ENCODE data around the gene ANKRD16. TPM values are rescaled to one million over a fixed set of nuclear protein-coding genes. Genes with fewer than 3 reads are reported as not detected.

ANKRD16 gene
- total RNA-seq, 1 experiment from 2014 or later = 4.9 TPM

- no peaks in the 10 kb centered on the region for H3K9me3 ChIP-seq (ENCODE audit: low read length)
- H3K9ac ChIP-seq (ENCODE audit: low read length) = no peak overlapping the region
- intact Hi-C loops (cut with micrococcal nuclease) = no loop called here
- no peak for TF ChIP-seq EZH2 (IDR thresholded peaks at IDR 0.05; ENCODE audit: low read length, unreplicated experiment)
- no peak for TF ChIP-seq EZH2phosphoT487 (IDR thresholded peaks at IDR 0.05; ENCODE audit: borderline replicate concordance, low read length)
- TF ChIP-seq, protein P1, sequence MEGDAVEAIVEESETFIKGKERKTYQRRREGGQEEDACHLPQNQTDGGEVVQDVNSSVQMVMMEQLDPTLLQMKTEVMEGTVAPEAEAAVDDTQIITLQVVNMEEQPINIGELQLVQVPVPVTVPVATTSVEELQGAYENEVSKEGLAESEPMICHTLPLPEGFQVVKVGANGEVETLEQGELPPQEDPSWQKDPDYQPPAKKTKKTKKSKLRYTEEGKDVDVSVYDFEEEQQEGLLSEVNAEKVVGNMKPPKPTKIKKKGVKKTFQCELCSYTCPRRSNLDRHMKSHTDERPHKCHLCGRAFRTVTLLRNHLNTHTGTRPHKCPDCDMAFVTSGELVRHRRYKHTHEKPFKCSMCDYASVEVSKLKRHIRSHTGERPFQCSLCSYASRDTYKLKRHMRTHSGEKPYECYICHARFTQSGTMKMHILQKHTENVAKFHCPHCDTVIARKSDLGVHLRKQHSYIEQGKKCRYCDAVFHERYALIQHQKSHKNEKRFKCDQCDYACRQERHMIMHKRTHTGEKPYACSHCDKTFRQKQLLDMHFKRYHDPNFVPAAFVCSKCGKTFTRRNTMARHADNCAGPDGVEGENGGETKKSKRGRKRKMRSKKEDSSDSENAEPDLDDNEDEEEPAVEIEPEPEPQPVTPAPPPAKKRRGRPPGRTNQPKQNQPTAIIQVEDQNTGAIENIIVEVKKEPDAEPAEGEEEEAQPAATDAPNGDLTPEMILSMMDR (conservative IDR thresholded peaks at IDR 0.05; ENCODE audit: low read depth, low read length) = no peak
- peaks cover 4% of the 10 kb centered on the region; the same call in 1 of the 2 replicates for H3K4me1 ChIP-seq (ENCODE audit: insufficient read depth, low read length)
- 0 out of 2 replicates have a peak, but pooled peaks cover 4% of the 10 kb centered on the region for H4K20me1 ChIP-seq (ENCODE audit: low read length)
- H3K27me3 ChIP-seq (ENCODE audit: low read length) = no peaks in the 10 kb centered on the region
- BruUV-seq (replicated peaks) = no TSS peak
- ChIA-PET POLR2A (ENCODE audit: unreplicated experiment) (no interaction called here), CTCF (no interaction called here)
- peaks cover 26% of the 10 kb centered on the region for H3K79me2 ChIP-seq (ENCODE audit: low read length)
- no peak for DNase-seq
- H3K36me3 ChIP-seq (ENCODE audit: low read depth, low read length) = no peaks in the 10 kb centered on the region
- no peak overlapping the region for H3K4me3 ChIP-seq (ENCODE audit: low read length)
- no peaks in the 10 kb centered on the region for H3K9me2 ChIP-seq (replicated peaks; ENCODE audit: low read length)
- H2AFZ ChIP-seq (ENCODE audit: low read length) = no peak overlapping the region
- no peak for ATAC-seq
- H3K27ac ChIP-seq (ENCODE audit: low read length) = no peak overlapping the region
- H3F3A ChIP-seq (ENCODE audit: low read length, unreplicated experiment) = no peaks in the 10 kb centered on the region
- H3K4me2 ChIP-seq (ENCODE audit: low read length) = no peak overlapping the region
Measured at GRCh38 chr10:5894403-5894802, 4.7 kb upstream of the ANKRD16 start.

DNA sequence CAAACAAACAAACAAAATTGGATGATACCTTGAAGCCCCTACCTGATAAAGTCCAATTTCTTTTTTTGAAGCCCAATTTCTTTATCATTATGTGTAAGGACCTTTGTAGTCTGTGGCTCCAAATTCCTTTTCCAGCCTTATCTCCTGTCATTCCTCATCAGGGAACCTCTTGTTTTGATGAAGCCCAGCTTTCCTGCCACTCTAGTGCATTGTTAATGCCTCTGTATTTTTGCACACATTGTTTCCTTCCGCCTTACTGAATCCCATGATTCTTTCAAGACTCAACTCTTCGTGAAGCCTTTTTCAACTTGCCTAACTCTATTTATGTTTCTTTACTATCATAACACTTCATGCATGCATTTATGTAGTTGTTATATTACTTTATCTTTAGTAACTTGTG lies 3.6 kb upstream of the ANKRD16 start:
- Histone ChIP-seq H3K4me3 (ENCODE audit: low read length) (no peak overlapping the region), H3K4me1 (ENCODE audit: insufficient read depth, low read length) (peaks cover 4% of the 10 kb centered on the region), H3K36me3 (ENCODE audit: low read depth, low read length) (no peaks in the 10 kb centered on the region), H3K27ac (ENCODE audit: low read length) (no peak overlapping the region), H4K20me1 (ENCODE audit: low read length) (0 out of 2 replicates have a peak, but pooled peaks cover 4% of the 10 kb centered on the region), H2AFZ (ENCODE audit: low read length) (no peak overlapping the region), H3F3A (ENCODE audit: low read length, unreplicated experiment) (no peaks in the 10 kb centered on the region), H3K79me2 (ENCODE audit: low read length) (peaks cover 34% of the 10 kb centered on the region), H3K9me2 (replicated peaks; ENCODE audit: low read length) (no peaks in the 10 kb centered on the region), H3K27me3 (ENCODE audit: low read length) (no peaks in the 10 kb centered on the region), H3K9me3 (ENCODE audit: low read length) (no peaks in the 10 kb centered on the region), H3K4me2 (ENCODE audit: low read length) (no peak overlapping the region), H3K9ac (ENCODE audit: low read length) (no peak overlapping the region)
- ChIA-PET CTCF (no interaction called here), POLR2A (ENCODE audit: unreplicated experiment) (no interaction called here)
- intact Hi-C loops (cut with micrococcal nuclease) = no loop called here
- ATAC-seq (no peak), DNase-seq (no peak)
- TF ChIP-seq EZH2 (IDR thresholded peaks at IDR 0.05; ENCODE audit: low read length, unreplicated experiment) = no peak
- TF ChIP-seq, protein P1 (conservative IDR thresholded peaks at IDR 0.05; ENCODE audit: low read depth, low read length) = no peak
- no peak for TF ChIP-seq EZH2phosphoT487 (IDR thresholded peaks at IDR 0.05; ENCODE audit: borderline replicate concordance, low read length)
- no TSS peak for BruUV-seq (replicated peaks)

- no TSS peak for BruUV-seq (replicated peaks)
- Histone ChIP-seq H3K4me2 (ENCODE audit: low read length) (no peak overlapping the region), H3K79me2 (ENCODE audit: low read length) (peaks cover 41% of the 10 kb centered on the region), H3K4me1 (ENCODE audit: insufficient read depth, low read length) (peaks cover 4% of the 10 kb centered on the region), H3K9me2 (replicated peaks; ENCODE audit: low read length) (no peaks in the 10 kb centered on the region), H3F3A (ENCODE audit: low read length, unreplicated experiment) (no peaks in the 10 kb centered on the region), H3K27me3 (ENCODE audit: low read length) (no peaks in the 10 kb centered on the region), H3K9ac (ENCODE audit: low read length) (no peak overlapping the region), H3K27ac (ENCODE audit: low read length) (no peak overlapping the region), H3K9me3 (ENCODE audit: low read length) (no peaks in the 10 kb centered on the region), H3K36me3 (ENCODE audit: low read depth, low read length) (no peaks in the 10 kb centered on the region), H3K4me3 (ENCODE audit: low read length) (no peak overlapping the region), H2AFZ (ENCODE audit: low read length) (no peak overlapping the region), H4K20me1 (ENCODE audit: low read length) (0 out of 2 replicates have a peak, but pooled peaks cover 4% of the 10 kb centered on the region)
- TF ChIP-seq, protein P1 (conservative IDR thresholded peaks at IDR 0.05; ENCODE audit: low read depth, low read length) = no peak
- TF ChIP-seq EZH2 (IDR thresholded peaks at IDR 0.05; ENCODE audit: low read length, unreplicated experiment) = no peak
- no peak for TF ChIP-seq EZH2phosphoT487 (IDR thresholded peaks at IDR 0.05; ENCODE audit: borderline replicate concordance, low read length)
- ATAC-seq (no peak), DNase-seq (no peak)
- ChIA-PET POLR2A (ENCODE audit: unreplicated experiment) (no interaction called here), CTCF (no interaction called here)
- intact Hi-C loops (cut with micrococcal nuclease) = no loop called here
Measured at GRCh38 chr10:5892007-5892406, 2.3 kb upstream of the ANKRD16 start.

Data from PC-3 (cell line).